Trophoblast cell (in vitro differentiated cells and primary cell): ENCODE measurements around the gene NFKBIL1.
A peak's percentile ranks its signal among the peaks of the same experiment; 100 is the strongest.

Source experiments
- DNase-seq, 2 donors: peaks; one replicate each; pipeline ENCODE4 v3.0.0-alpha.2; 2016
- H2AFZ ChIP-seq: 2 replicates; pipeline ENCODE4 v1.6.1; 2013; ENCODE audit warnings: low read length, moderate library complexity, mild to moderate bottlenecking; ENCODE audit not compliant: insufficient read depth, poor library complexity
- H2AK5ac ChIP-seq: 2 replicates; pipeline ENCODE4 v1.6.1; 2013; ENCODE audit warnings: mild to moderate bottlenecking, low read length
- H2BK120ac ChIP-seq: 2 replicates; pipeline ENCODE4 v1.6.1; 2013; ENCODE audit warnings: low read length, mild to moderate bottlenecking, moderate library complexity; ENCODE audit not compliant: insufficient read depth, poor library complexity
- H2BK12ac ChIP-seq: 2 replicates; pipeline ENCODE4 v1.6.1; 2013; ENCODE audit warnings: mild to moderate bottlenecking, low read length, moderate library complexity
- H2BK5ac ChIP-seq: 2 replicates; pipeline ENCODE4 v1.6.1; 2013; ENCODE audit warnings: low read length, low read depth, moderate library complexity, mild to moderate bottlenecking; ENCODE audit not compliant: poor library complexity
- H3K14ac ChIP-seq: 2 replicates; pipeline ENCODE4 v1.6.1; 2013; ENCODE audit warnings: mild to moderate bottlenecking, low read length
- H3K18ac ChIP-seq: 2 replicates; pipeline ENCODE4 v1.6.1; 2013; ENCODE audit warnings: mild to moderate bottlenecking, low read length
- H3K23ac ChIP-seq: 2 replicates; pipeline ENCODE4 v1.6.1; 2013; ENCODE audit warnings: low read length
- H3K27ac ChIP-seq: 2 replicates; pipeline ENCODE4 v1.5.1; 2013; ENCODE audit warnings: low read depth, mild to moderate bottlenecking, inconsistent platforms, low read length, moderate library complexity
- H3K27me3 ChIP-seq: 2 replicates; pipeline ENCODE4 v1.6.1; 2013; ENCODE audit warnings: inconsistent platforms, mild to moderate bottlenecking, low read length, moderate library complexity; ENCODE audit not compliant: insufficient read depth
- H3K36me3 ChIP-seq, 2 experiments: 1 replicate in 1 of 2; 2 replicates in 1 of 2; pipeline ENCODE4 v1.6.1; 2013; ENCODE audit warnings: low read length in 2 of 2, mild to moderate bottlenecking in 2 of 2, moderate library complexity in 1 of 2; ENCODE audit not compliant: insufficient read depth in 2 of 2, control insufficient read depth in 1 of 2
- H3K4ac ChIP-seq: 2 replicates; pipeline ENCODE4 v1.6.1; 2013; ENCODE audit warnings: low read depth, mild to moderate bottlenecking, low read length, moderate library complexity
- H3K4me1 ChIP-seq, 2 experiments: 1 replicate in 1 of 2; 2 replicates in 1 of 2; pipeline ENCODE4 v1.6.1; 2013; ENCODE audit warnings: low read length in 2 of 2, mild to moderate bottlenecking in 2 of 2, moderate library complexity in 1 of 2; ENCODE audit not compliant: insufficient read depth in 2 of 2, control insufficient read depth in 1 of 2
- H3K4me2 ChIP-seq: 2 replicates; pipeline ENCODE4 v1.6.1; 2013; ENCODE audit warnings: inconsistent platforms, mild to moderate bottlenecking, low read length, moderate library complexity
- H3K4me3 ChIP-seq: 2 replicates; pipeline ENCODE4 v1.5.1; 2013; ENCODE audit warnings: mild to moderate bottlenecking, low read depth, low read length, inconsistent platforms
- H3K79me1 ChIP-seq: one replicate; pipeline ENCODE4 v1.6.1; 2013; ENCODE audit warnings: low read length
- H3K79me2 ChIP-seq: 2 replicates; pipeline ENCODE4 v1.6.1; 2013; ENCODE audit warnings: low read length, mild to moderate bottlenecking; ENCODE audit not compliant: control insufficient read depth, insufficient read depth, poor library complexity
- H3K9ac ChIP-seq: 2 replicates; pipeline ENCODE4 v1.6.1; 2013; ENCODE audit warnings: mild to moderate bottlenecking, low read length
- H3K9me3 ChIP-seq: 2 replicates; pipeline ENCODE4 v1.6.1; 2013; ENCODE audit warnings: low read depth, mild to moderate bottlenecking, control low read depth, inconsistent platforms, low read length; ENCODE audit not compliant: insufficient read depth
- H4K12ac ChIP-seq: 2 replicates; pipeline ENCODE4 v1.6.1; 2013; ENCODE audit warnings: low read depth, mild to moderate bottlenecking, low read length, moderate library complexity
- H4K8ac ChIP-seq: 2 replicates; pipeline ENCODE4 v1.6.1; 2013; ENCODE audit warnings: low read depth, mild to moderate bottlenecking, low read length, moderate library complexity
- H4K91ac ChIP-seq: one replicate; pipeline ENCODE4 v1.6.1; 2013; ENCODE audit warnings: low read depth, mild to moderate bottlenecking, low read length, moderate library complexity
- WGBS: extraction: QIAGEN DNeasy Blood & Tissue Kit; methylation state at CpG from one replicate; pipeline ENCODE4 v1.1.7; 2013; ENCODE audit warnings: missing lambda C conversion rate; ENCODE audit not compliant: insufficient read length, insufficient coverage; ENCODE audit errors: extremely low coverage; 5-methylcytosine and 5-hydroxymethylcytosine counted together

Gene NFKBIL1

DNA sequence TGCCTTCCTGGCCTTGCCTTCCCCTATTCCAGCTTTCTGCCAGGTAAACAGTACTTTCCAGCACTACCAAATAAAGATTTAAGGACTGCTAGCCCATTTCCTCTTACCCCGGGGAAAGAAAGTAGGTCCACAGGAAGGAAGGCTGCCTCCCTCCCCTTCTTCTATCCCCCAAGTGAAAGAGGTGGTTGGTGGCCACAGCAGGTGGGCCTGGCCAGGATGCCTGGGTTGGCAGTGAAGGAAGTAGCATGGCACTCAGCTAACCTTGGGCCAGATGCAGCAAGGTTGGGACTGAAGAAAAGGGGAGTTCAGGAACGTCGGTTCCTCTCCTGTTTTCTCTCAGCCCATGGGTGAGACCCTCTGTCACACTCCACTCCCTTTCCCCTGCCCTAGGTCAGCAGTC lies 8.9 kb downstream of the NFKBIL1 start:
- H3K79me1 ChIP-seq: peaks cover 8% of the 10 kb centered on the region
- no peaks in the 10 kb centered on the region for H3K79me2 ChIP-seq
- H3K9me3 ChIP-seq: no peaks in the 10 kb centered on the region
- no peak overlapping the region for H3K4me3 ChIP-seq
- H3K4ac ChIP-seq: no peak overlapping the region
- H2BK12ac ChIP-seq: no peak overlapping the region
- DNase-seq: no peak
- no peak overlapping the region for H3K23ac ChIP-seq
- WGBS: no CpG with 5 or more reads among the region's 3 CpGs
- no peaks in the 10 kb centered on the region for H3K27me3 ChIP-seq
- H2BK5ac ChIP-seq: no peak overlapping the region
- H2BK120ac ChIP-seq: no peak overlapping the region
- H3K27ac ChIP-seq: no peak overlapping the region
- no peak overlapping the region for H4K91ac ChIP-seq
- H3K18ac ChIP-seq: no peak overlapping the region
- H4K12ac ChIP-seq: no peak overlapping the region
- H3K4me2 ChIP-seq: no peak overlapping the region
- H3K36me3 ChIP-seq: peaks cover 20 to 28% of the 10 kb centered on the region in 2 experiments
- H2AK5ac ChIP-seq: no peak overlapping the region
- H4K8ac ChIP-seq: no peak overlapping the region
- no peak overlapping the region for H2AFZ ChIP-seq
- H3K14ac ChIP-seq: no peak overlapping the region
- no peak overlapping the region for H3K9ac ChIP-seq
- H3K4me1 ChIP-seq: peaks cover 20 to 23% of the 10 kb centered on the region in 2 experiments

DNA sequence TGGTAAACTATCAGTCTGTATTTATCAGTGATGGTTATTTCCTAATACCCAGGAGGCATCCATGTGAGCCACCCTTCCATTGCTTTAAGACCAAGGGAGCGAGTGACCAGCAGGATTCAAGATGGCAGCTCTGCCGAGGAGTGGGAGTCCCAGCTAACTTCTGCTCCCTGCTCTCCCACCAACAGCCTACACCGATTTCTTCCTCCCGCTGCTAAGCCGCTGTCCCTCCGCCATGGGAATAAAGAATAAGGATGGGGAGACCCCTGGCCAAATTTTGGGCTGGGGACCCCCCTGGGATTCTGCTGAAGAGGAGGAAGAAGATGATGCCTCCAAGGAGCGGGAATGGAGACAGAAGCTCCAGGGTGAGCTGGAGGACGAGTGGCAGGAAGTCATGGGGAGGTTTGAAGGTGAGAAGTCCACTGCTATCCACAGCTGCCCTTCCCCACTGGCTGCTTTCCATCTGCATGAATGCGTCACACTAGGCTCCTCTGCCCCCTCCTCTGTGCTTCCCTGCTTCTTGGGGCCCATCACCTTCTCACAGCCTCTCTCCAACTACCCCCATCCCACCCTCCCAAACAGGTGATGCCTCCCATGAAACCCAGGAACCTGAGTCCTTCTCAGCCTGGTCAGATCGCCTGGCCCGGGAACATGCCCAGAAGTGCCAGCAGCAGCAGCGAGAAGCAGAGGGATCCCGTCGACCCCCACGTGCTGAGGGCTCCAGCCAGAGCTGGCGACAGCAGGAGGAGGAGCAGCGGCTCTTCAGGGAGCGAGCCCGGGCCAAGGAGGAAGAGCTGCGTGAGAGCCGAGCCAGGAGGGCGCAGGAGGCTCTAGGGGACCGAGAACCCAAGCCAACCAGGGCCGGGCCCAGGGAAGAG lies 10.3 kb downstream of the NFKBIL1 start:
- Histone ChIP-seq H3K9me3 (no peaks in the 10 kb centered on the region), H4K91ac (no peak overlapping the region), H2AK5ac (no peak overlapping the region), H3K79me1 (peaks cover 8% of the 10 kb centered on the region), H3K9ac (no peak overlapping the region), H3K4me2 (no peak overlapping the region), H2BK12ac (no peak overlapping the region), H3K18ac (no peak overlapping the region), H3K4ac (no peak overlapping the region), H3K4me1 (peaks cover 20 to 23% of the 10 kb centered on the region in 2 experiments), H3K14ac (no peak overlapping the region), H3K23ac (no peak overlapping the region), H3K4me3 (no peak overlapping the region), H3K27me3 (no peaks in the 10 kb centered on the region), H3K79me2 (no peaks in the 10 kb centered on the region), H2BK5ac (no peak overlapping the region), H2AFZ (no peak overlapping the region), H2BK120ac (no peak overlapping the region), H3K36me3 (peaks cover 20 to 28% of the 10 kb centered on the region in 2 experiments), H3K27ac (no peak overlapping the region), H4K12ac (no peak overlapping the region), H4K8ac (no peak overlapping the region)
- WGBS: no CpG with 5 or more reads among the region's 24 CpGs
- DNase-seq: no peak

DNA sequence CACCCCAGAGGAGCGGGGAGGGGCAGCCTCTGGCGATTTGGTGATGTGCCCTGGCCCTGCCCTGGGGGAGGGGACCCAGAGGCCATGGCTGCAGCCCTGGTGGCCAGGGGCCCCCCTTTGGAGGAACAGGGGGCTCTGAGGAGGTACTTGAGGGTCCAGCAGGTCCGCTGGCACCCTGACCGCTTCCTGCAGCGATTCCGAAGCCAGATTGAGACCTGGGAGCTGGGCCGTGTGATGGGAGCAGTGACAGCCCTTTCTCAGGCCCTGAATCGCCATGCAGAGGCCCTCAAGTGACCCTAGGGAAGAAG lies 10.9 kb downstream of the NFKBIL1 start:
- H3K36me3 ChIP-seq: peaks cover 20 to 28% of the 10 kb centered on the region in 2 experiments
- no peaks in the 10 kb centered on the region for H3K79me2 ChIP-seq
- DNase-seq: no peak
- H2AK5ac ChIP-seq: no peak overlapping the region
- no peak overlapping the region for H3K4me2 ChIP-seq
- H2BK12ac ChIP-seq: no peak overlapping the region
- H3K4me3 ChIP-seq: no peak overlapping the region
- no peaks in the 10 kb centered on the region for H3K9me3 ChIP-seq
- no peak overlapping the region for H2BK120ac ChIP-seq
- WGBS: no CpG with 5 or more reads among the region's 8 CpGs
- no peak overlapping the region for H3K27ac ChIP-seq
- H3K4me1 ChIP-seq: peaks cover 20 to 23% of the 10 kb centered on the region in 2 experiments
- peaks cover 8% of the 10 kb centered on the region for H3K79me1 ChIP-seq
- H2BK5ac ChIP-seq: no peak overlapping the region
- no peak overlapping the region for H4K12ac ChIP-seq
- no peak overlapping the region for H3K18ac ChIP-seq
- H4K8ac ChIP-seq: no peak overlapping the region
- H4K91ac ChIP-seq: no peak overlapping the region
- H3K9ac ChIP-seq: no peak overlapping the region
- H3K27me3 ChIP-seq: no peaks in the 10 kb centered on the region
- H2AFZ ChIP-seq: no peak overlapping the region
- no peak overlapping the region for H3K23ac ChIP-seq
- H3K4ac ChIP-seq: no peak overlapping the region
- H3K14ac ChIP-seq: no peak overlapping the region

DNA sequence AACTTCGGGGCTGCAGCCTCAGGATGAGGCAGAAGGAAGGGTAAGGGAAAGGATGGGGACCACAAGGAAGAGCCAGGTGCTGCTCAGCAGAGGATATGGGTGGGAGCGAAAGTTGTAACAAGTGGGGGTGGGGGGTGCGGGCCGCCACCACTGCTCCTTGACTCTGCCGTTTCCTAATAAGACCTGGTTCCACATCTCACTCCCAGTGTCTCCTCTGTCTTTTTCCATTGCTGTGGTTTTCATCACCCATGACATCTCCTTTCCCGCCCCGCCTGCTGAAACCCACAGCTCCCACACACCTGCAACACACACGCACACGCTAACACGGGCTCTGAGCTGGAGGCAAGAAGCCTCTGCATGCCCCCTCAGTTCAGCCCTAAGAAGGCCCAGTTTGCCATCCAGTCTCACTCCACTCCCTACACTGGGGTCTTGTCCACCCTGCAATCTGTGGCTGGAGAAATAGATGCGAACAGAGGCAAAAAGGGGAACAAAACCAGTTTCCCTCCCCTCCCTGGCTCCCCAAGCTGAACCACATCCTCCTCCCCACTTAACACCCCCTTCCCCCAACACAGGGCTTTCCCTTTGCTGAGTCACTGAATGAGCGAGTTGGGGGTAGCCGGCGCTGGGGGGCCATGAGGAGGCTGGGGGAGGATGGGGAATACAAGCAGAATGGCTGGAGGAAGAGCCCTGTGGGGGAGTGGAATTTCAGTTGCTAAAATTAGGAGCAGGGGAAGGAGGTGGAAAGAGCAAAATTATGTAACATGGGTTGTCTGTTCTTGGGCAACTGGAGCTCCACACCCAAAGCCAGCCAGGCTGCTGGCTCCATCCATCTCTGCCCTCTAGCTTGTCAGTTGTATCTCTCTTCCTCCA lies 11.5 kb downstream of the NFKBIL1 start:
- Histone ChIP-seq H3K14ac (no peak overlapping the region), H4K8ac (peak overlapping the region; percentile 50), H2BK120ac (no peak overlapping the region), H3K4me3 (no peak overlapping the region), H3K18ac (peak overlapping the region; percentile 43), H3K4ac (no peak overlapping the region), H3K9me3 (no peaks in the 10 kb centered on the region), H3K36me3 (peaks cover 20 to 25% of the 10 kb centered on the region in 2 experiments), H3K79me1 (peaks cover 8% of the 10 kb centered on the region), H2AK5ac (peak overlapping the region; percentile 42), H4K91ac (peak overlapping the region; percentile 49), H4K12ac (no peak overlapping the region), H2AFZ (no peak overlapping the region), H3K27me3 (no peaks in the 10 kb centered on the region), H3K9ac (no peak overlapping the region), H2BK5ac (no peak overlapping the region), H3K23ac (no peak overlapping the region), H2BK12ac (peak overlapping the region; percentile 8), H3K4me2 (no peak overlapping the region), H3K27ac (no peak overlapping the region), H3K79me2 (no peaks in the 10 kb centered on the region), H3K4me1 (peaks cover 20 to 23% of the 10 kb centered on the region in 2 experiments)
- peak; percentile 21 to 28 for DNase-seq
- no CpG with 5 or more reads among the region's 14 CpGs for WGBS
